ENCODE data around the gene SUFU. TPM values are rescaled to one million over a fixed set of nuclear protein-coding genes. Genes with fewer than 3 reads are reported as not detected.

Gene SUFU
- total and polyA plus RNA-seq, 8 donors = 0.29 to 26.3 (median 3.7) TPM

GRCh38 chr10:102608487-102608886 lies 104.7 kb downstream of the SUFU start:
- H3K27ac ChIP-seq = no peak overlapping the region
- no peaks in the 10 kb centered on the region for H3K9me3 ChIP-seq
- 65 to 82% (median 77%) methylated on average over 2 of the region's 2 CpGs for WGBS, 5 donors

GRCh38 chr10:102610441-102610887 lies 106.7 kb downstream of the SUFU start:
- WGBS, 5 donors = 86 to 88% (median 87%) methylated on average over 10 of the region's 10 CpGs
- Histone ChIP-seq H3K36me3 (peaks cover 0 to 22% (median 4%) of the 10 kb centered on the region in 4 donors), H3K9me3 (no peaks in the 10 kb centered on the region), H3K27me3 (no peaks in the 10 kb centered on the region), H3K4me1 (peaks cover 9 to 39% (median 25%) of the 10 kb centered on the region in 4 donors), H3K27ac (peak overlapping the region in 1 of 5 donors; percentile 40), H3K4me3 (no peak overlapping the region)
- intact Hi-C loops (cut with DNase I; ENCODE audit: low total_unique reads) = no loop called here
- TF ChIP-seq CTCF (IDR thresholded peaks at IDR 0.05) (no peak), POLR2A (IDR thresholded peaks at IDR 0.05) (no peak), EP300 (IDR thresholded peaks at IDR 0.05) (no peak), POLR2AphosphoS5 (IDR thresholded peaks at IDR 0.05) (no peak)
- DNase-seq = no peak

More at GRCh38 chr10:102608487-102608886, 104.7 kb downstream of the SUFU start:
- DNase-seq = no peak
- H3K27me3 ChIP-seq = no peaks in the 10 kb centered on the region
- H3K4me1 ChIP-seq = peaks cover 9 to 26% (median 22%) of the 10 kb centered on the region in 4 donors
- peaks cover 0 to 32% (median 9%) of the 10 kb centered on the region in 4 donors for H3K36me3 ChIP-seq
- TF ChIP-seq EP300 (IDR thresholded peaks at IDR 0.05) = no peak
- no peak for TF ChIP-seq POLR2AphosphoS5 (IDR thresholded peaks at IDR 0.05)
- TF ChIP-seq CTCF (IDR thresholded peaks at IDR 0.05) = no peak
- TF ChIP-seq POLR2A (IDR thresholded peaks at IDR 0.05) = no peak
- no peak overlapping the region for H3K4me3 ChIP-seq
- intact Hi-C loops (cut with DNase I; ENCODE audit: low total_unique reads) = no loop called here

GRCh38 chr10:102611514-102612087 lies 107.8 kb downstream of the SUFU start:
- no peaks in the 10 kb centered on the region for H3K27me3 ChIP-seq
- H3K4me1 ChIP-seq = peaks cover 14 to 50% (median 32%) of the 10 kb centered on the region in 4 donors
- H3K36me3 ChIP-seq = peaks cover 0 to 29% (median 15%) of the 10 kb centered on the region in 4 donors
- WGBS, 5 donors = 55 to 71% (median 62%) methylated on average over 4 of the region's 4 CpGs
- intact Hi-C loops (cut with DNase I; ENCODE audit: low total_unique reads) = no loop called here
- H3K9me3 ChIP-seq = no peaks in the 10 kb centered on the region
- peak overlapping the region in 3 of 5 donors; percentile 28 to 55 (median 40) for H3K27ac ChIP-seq
- TF ChIP-seq CTCF (IDR thresholded peaks at IDR 0.05) (no peak), POLR2A (IDR thresholded peaks at IDR 0.05) (no peak), POLR2AphosphoS5 (IDR thresholded peaks at IDR 0.05) (no peak), EP300 (IDR thresholded peaks at IDR 0.05) (no peak)
- no peak overlapping the region for H3K4me3 ChIP-seq
- DNase-seq = no peak

GRCh38 chr10:102612964-102613275 lies 109.1 kb downstream of the SUFU start:
- intact Hi-C loops (cut with DNase I; ENCODE audit: low total_unique reads) = no loop called here
- DNase-seq = no peak
- H3K27ac ChIP-seq = peak overlapping the region in 4 of 5 donors; percentile 32 to 62 (median 52)
- no peak for TF ChIP-seq POLR2AphosphoS5 (IDR thresholded peaks at IDR 0.05)
- no peak for TF ChIP-seq EP300 (IDR thresholded peaks at IDR 0.05)
- no peaks in the 10 kb centered on the region for H3K9me3 ChIP-seq
- no peak overlapping the region for H3K4me3 ChIP-seq
- WGBS, 5 donors = 82 to 90% (median 87%) methylated on average over 8 of the region's 8 CpGs
- H3K27me3 ChIP-seq = no peaks in the 10 kb centered on the region
- H3K36me3 ChIP-seq = peaks cover 12 to 42% (median 28%) of the 10 kb centered on the region in 4 donors
- H3K4me1 ChIP-seq = peaks cover 16 to 54% (median 35%) of the 10 kb centered on the region in 4 donors

GRCh38 chr10:102613286-102613685 lies 109.5 kb downstream of the SUFU start:
- peaks cover 16 to 54% (median 35%) of the 10 kb centered on the region in 4 donors for H3K4me1 ChIP-seq
- TF ChIP-seq EP300 (IDR thresholded peaks at IDR 0.05) (no peak), POLR2AphosphoS5 (IDR thresholded peaks at IDR 0.05) (no peak), POLR2A (IDR thresholded peaks at IDR 0.05) (no peak), CTCF (IDR thresholded peaks at IDR 0.05) (no peak)
- no peak overlapping the region for H3K4me3 ChIP-seq
- H3K36me3 ChIP-seq = peaks cover 12 to 45% (median 32%) of the 10 kb centered on the region in 4 donors
- WGBS, 5 donors = 83 to 93% (median 90%) methylated on average over 7 of the region's 7 CpGs
- no peaks in the 10 kb centered on the region for H3K9me3 ChIP-seq
- H3K27ac ChIP-seq = peak overlapping the region in 4 of 5 donors; percentile 32 to 62 (median 52)
- intact Hi-C loops (cut with DNase I; ENCODE audit: low total_unique reads) = no loop called here
- no peak for DNase-seq
- H3K27me3 ChIP-seq = no peaks in the 10 kb centered on the region

Data from stomach (tissue), 9 donors.